GM18873 (cell line): ENCODE measurements around the gene FSD1L.

Experiments
- ATAC-seq: cut with Tn5 transposase; IDR thresholded peaks from one replicate; pipeline ENCODE4 v1.9.1; 2021; ENCODE audit warnings: mild to moderate bottlenecking, moderate library complexity, moderate number of reproducible peaks; ENCODE audit not compliant: unreplicated experiment, low FRiP score

FSD1L gene

GRCh38 chr9:105447814-105448812 lies at the start of gene FSD1L:
Gene FSD1L, plus strand, starts transcription at chr9:105448034. Its CDS starts 187 bp downstream, at chr9:105448221.
- ATAC-seq = peak; percentile 91

- no peak for ATAC-seq
Measured at GRCh38 chr9:105399117-105399516, 48.7 kb upstream of the FSD1L start.

GRCh38 chr9:105401651-105402050 lies 46.2 kb upstream of the FSD1L start:
- ATAC-seq = no peak

- no peak for ATAC-seq
Measured at GRCh38 chr9:105403552-105404248, 44.1 kb upstream of the FSD1L start.

GRCh38 chr9:105405514-105406131 lies 42.2 kb upstream of the FSD1L start:
- ATAC-seq = peak; percentile 97

GRCh38 chr9:105406369-105406768 lies 41.5 kb upstream of the FSD1L start:
- ATAC-seq = no peak

GRCh38 chr9:105413525-105413924 lies 34.3 kb upstream of the FSD1L start:
- no peak for ATAC-seq

- ATAC-seq = peak; percentile 51
Measured at GRCh38 chr9:105414947-105415661, 32.7 kb upstream of the FSD1L start.

GRCh38 chr9:105415662-105415980 lies 32.2 kb upstream of the FSD1L start:
- no peak for ATAC-seq

- ATAC-seq = peak; percentile 82
Measured at GRCh38 chr9:105416840-105417239, 31.0 kb upstream of the FSD1L start.

GRCh38 chr9:105418588-105419500 lies 29.0 kb upstream of the FSD1L start:
- no peak for ATAC-seq

GRCh38 chr9:105419816-105420597 lies 27.8 kb upstream of the FSD1L start:
- ATAC-seq = no peak

GRCh38 chr9:105421154-105421553 lies 26.7 kb upstream of the FSD1L start:
- no peak for ATAC-seq

- no peak for ATAC-seq
Measured at GRCh38 chr9:105421864-105422263, 26.0 kb upstream of the FSD1L start.

GRCh38 chr9:105425816-105426433 lies 21.9 kb upstream of the FSD1L start:
- ATAC-seq = no peak

GRCh38 chr9:105426657-105427056 lies 21.2 kb upstream of the FSD1L start:
- ATAC-seq = no peak

- no peak for ATAC-seq
Measured at GRCh38 chr9:105431424-105432246, 16.2 kb upstream of the FSD1L start.
